HG03520 (cell line): ENCODE measurements around the gene ECD.
A peak's percentile ranks its signal among the peaks of the same experiment; 100 is the strongest.

Source experiments
- ATAC-seq: cut with Tn5 transposase; IDR thresholded peaks from one replicate; pipeline ENCODE4 v1.9.1; 2021; ENCODE audit warnings: mild to moderate bottlenecking, moderate library complexity; ENCODE audit not compliant: unreplicated experiment

Gene ECD

DNA sequence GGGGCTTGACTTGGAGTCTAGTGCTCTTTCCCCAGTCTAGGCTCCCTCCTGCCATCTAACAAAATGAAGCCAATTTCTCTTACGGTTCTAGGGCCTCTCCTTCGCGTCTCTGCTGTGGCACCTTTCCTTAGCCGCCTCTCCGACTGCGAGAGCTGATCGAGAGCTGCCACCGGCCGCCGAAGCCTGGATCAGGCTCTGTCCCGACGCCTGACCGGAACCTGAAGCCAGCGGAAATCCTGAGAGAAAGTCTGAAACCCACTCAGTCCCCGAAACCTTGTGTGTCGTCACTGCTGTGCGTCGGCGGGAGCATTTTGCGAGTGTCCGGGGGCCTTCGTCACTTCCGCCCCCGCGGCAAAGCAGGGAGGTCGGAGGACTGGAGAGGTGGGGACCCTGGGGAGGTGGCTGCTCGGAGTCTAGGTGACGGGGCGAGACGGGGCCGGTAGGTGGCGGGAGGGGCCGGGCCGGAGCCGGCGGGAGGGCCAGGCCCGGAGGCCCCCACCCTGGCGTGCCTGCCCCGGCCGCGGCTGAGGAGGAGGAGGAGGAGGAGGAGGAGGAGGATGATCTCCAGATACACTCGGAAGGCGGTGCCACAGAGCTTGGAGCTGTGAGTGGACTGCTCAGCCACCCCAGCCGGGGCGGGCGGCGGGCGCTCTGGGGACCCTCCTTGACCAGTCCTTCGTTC lies at the start of gene ECD, which contains the start of gene FAM149B1:
Gene ECD, minus strand, starts transcription at position 226 of the 682 bp plus-strand sequence. CDS start 4,071 bp downstream, outside the sequence.
Gene FAM149B1, plus strand, starts transcription at position 337 of the 682 bp plus-strand sequence. Its CDS starts 221 bp downstream, at position 558.
- peak; percentile 89 for ATAC-seq

GRCh38 chr10:73215749-73216148 lies 47.9 kb upstream of the ECD start:
- ATAC-seq: no peak

DNA sequence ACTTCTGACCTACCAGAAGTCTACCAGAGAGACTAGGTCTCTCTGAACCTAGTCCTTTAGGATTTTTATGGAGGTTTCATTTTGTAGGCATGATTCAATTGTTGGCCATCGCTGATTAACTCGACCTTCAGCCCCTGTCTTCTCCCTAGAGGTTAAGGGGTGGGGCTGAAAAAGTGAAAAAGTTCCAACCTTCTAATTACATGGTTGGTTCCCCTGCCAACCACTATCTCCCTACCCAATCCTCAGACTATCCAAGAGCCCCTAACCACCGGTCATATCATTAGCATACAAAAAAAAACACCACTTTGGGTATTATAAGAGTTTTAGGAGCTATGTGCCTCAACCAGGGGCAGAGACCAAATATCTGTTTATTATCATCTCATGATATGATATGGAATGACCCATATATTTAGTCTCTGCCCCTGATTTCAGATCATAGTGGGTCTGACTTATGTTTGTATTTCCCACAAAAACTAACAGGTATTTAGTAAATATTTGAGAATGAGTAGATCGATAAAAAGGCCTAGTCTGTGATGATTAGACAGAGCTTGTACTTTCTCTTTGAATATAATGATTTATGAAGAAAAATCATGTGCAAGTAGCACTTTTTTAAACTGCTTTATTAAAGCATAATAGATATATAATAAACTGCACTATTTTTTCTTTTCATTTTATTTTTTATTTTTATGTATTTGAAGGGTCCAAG lies 43.5 kb upstream of the ECD start:
- no peak for ATAC-seq

GRCh38 chr10:73210395-73211105 lies 42.7 kb upstream of the ECD start:
- no peak for ATAC-seq

- ATAC-seq: no peak
Observed at GRCh38 chr10:73209705-73210104, 41.9 kb upstream of the ECD start.

- ATAC-seq: no peak
Observed at GRCh38 chr10:73207883-73208282, 40.1 kb upstream of the ECD start.

DNA sequence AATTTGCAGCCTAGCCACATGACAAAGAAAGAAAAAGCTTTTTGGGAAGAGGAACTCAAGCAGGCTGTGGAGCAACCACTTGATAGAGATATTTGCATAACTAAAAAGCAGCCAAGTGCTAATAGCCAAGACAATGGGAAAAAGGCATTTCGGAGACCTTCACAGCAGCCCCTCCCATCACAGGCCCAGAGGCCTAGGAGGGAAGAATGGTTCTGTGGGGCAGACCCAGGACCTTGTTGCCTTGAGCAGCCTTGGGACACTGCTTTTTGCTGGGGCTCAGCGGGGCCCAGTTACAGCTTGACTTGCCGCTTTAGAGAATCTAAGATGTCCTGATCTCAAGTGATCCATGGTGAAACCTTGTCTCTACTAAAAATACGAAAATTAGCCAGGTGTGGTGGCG lies 38.6 kb upstream of the ECD start:
- ATAC-seq: no peak

DNA sequence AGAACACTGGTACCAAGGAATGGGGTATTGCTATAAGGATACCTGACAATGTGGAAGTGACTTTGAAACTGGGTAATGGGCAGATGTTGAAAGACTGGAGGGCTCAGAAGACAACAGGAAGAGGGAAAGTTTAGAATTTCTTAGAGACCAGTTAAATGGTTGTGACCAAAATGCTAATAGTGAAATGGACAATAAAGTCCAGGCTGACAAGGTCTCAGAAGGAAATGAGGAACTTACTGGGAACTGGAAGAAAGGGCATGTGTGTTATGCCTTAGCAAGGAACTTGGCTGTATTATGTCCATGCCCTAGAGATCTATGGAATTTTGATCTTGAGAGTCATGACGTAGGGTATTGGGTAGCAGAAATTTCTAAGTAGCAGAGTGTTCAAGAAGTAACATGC lies 38.1 kb upstream of the ECD start:
- ATAC-seq: no peak

GRCh38 chr10:73205081-73205480 lies 37.3 kb upstream of the ECD start:
- ATAC-seq: no peak

- no peak for ATAC-seq
Observed at GRCh38 chr10:73190188-73190587, 22.4 kb upstream of the ECD start.

DNA sequence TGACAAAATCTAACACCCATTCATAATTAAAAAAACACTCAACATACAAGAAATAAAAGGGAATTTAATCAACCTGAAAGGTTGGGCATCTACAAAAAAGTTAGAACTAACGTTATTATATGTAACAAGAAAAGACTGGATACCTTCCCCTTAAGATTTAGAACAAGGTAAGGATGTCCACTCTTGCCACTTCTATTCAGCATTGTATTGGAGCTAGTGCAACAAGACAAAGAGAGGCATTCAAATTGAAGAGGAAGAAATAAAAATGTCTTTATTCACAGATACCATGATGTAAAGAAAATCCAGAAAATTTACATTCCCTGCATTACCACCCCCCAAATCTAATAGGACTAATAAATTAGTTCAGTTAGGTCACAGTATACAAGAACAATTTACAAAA lies 18.5 kb upstream of the ECD start:
- no peak for ATAC-seq

GRCh38 chr10:73183667-73184281 lies 16.0 kb upstream of the ECD start:
- ATAC-seq: no peak

- ATAC-seq: no peak
Observed at GRCh38 chr10:73182568-73182967, 14.8 kb upstream of the ECD start.

- no peak for ATAC-seq
Observed at GRCh38 chr10:73174148-73174925, 6.5 kb upstream of the ECD start.

DNA sequence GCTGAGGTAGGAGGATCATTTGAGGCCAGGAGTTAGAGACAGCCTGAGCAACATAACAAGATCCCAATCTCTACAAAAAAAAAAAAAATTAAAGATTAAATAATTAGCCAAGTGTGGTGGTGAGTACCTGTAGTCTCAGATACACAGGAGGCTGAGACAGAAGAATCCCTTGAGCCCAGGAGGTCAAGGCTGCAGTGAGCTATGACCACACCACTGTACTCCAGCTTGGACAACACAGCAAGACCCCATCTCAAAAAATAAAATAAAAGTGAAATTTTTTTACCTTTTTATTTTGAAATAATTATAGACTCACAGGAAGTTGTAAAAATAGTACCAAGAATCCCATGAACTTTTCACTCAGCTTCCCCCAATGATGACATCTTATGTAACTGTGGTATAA lies 5.1 kb upstream of the ECD start:
- ATAC-seq: no peak

DNA sequence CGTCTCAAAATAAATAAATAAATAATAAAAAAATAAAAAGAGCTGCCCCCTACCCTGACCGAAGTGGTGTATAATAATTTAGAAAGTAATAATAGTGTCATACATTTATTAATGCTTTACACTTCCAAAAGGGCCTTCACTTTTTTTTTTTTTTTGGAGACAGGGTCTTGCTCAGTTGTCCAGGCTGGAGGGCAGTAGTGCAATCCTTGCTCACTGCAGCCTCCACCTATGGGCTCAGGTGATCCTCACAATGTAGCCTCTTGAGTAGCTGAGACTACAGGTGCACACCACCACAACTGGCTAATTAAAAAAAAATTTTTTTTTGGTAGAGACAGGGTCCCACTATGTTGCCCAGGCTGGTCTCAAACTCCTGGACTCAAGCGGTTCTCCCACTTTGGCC lies 1.5 kb upstream of the ECD start:
- ATAC-seq: no peak

GRCh38 chr10:73168465-73168803 lies 626 bp upstream of the ECD start:
- ATAC-seq: no peak

DNA sequence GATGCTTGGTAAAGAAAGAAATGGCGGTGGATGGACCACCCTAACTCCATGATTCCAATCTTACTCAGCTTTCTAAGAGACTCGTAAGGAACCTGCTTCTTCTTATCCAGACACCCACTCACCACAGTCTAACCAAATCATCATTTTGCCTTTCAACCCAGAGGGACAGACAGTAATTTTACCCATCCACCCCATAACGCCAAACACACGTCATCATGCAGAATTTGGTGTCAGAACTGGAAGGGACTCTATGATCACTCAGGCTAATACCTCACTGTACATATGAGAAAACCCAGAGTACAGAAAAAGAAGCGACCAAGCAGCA lies 388 bp downstream of the ECD start:
- ATAC-seq: no peak

- ATAC-seq: no peak
Observed at GRCh38 chr10:73166972-73167371, 836 bp downstream of the ECD start.

- no peak for ATAC-seq
Observed at GRCh38 chr10:73163096-73163495, 4.7 kb downstream of the ECD start.

GRCh38 chr10:73161662-73162061 lies 6.1 kb downstream of the ECD start:
- ATAC-seq: no peak
